GM18907 (cell line): ENCODE results near the gene DHX40.
"Not testable (repeated sequence)": the region's sequence is repeated elsewhere in the genome, so short reads cannot be mapped to it uniquely, and the experiment has no call there.

Experiments
- ATAC-seq: cut with Tn5 transposase; IDR thresholded peaks from one replicate; pipeline ENCODE4 v1.9.1; 2021; ENCODE audit warnings: mild to moderate bottlenecking, moderate library complexity; ENCODE audit not compliant: unreplicated experiment

The DHX40 gene

DNA sequence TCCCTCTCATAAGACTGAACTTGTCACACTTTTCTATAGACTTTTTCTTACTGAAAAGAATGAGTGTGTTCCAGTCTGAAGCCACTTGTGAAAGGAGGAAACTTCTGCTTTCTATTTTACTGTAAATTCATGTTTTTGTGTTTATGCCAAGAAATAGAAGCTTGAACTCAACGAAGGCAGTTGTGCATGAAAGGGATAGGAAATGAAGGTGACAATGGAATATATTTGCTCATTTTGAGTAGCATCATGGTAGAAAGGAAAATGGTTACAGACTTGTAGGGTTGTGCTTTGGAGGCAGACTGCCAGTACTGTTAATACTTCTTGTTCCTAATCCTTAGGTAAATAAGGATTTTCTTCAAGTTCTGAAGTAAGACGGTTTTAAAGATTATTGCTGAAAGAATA lies 62.4 kb downstream of the DHX40 start:
- no peak for ATAC-seq

DNA sequence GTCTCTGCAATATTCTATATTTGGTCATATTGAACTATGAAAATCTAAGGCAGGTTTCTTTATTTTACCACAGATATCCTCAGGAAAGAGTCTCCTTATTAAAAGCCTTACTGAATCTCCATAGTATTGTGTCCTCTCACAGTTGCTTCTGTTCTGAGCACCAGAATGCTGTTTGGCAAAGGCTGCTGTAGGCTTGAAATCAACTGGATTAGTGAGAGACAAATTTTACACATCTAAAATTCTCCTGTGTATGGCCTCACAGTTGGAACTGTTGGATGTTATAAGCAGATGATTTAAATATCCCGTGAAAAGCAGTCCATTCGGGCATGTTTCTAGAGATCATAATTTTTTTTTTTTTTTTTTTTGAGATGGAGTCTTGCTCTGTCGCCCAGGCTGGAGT lies 63.8 kb downstream of the DHX40 start:
- ATAC-seq: no peak

DNA sequence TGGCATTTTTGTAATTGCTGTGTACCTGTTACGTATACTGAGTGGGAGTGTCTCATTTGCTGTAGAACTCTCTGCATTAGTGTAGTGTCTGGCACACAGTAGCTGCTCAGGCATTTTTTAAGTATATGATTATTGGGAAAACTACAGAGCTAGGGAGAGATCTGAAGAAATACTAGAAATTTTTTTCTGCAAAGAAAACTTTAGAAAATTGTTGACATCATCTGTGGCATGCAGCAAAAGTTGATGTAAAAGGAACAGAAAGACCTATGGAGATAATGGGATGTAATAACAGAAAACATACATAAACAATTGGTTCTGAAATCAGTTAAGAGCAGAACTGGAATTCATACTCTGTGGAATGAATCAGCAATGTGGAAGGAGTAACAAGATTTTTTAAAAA lies 65.9 kb downstream of the DHX40 start:
- no peak for ATAC-seq

DNA sequence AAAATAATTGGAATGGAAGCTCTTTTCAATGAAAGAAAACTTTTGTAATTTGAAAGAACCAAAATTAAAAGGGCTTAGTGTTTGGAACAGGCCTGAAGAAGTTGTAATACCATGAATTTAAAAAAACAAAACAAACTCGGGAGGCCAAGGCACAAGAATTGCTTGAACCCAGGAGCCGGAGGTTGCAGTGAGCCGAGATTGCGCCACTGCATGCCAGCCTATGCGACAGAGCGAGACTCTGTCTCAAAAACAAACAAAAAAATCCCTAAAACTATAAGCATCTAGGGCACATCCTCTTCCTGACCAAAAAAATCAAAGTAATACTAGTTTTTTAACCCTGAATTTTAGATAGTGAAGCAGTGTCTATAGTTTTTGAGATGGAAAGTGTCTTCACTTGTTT lies 67.0 kb downstream of the DHX40 start:
- ATAC-seq: no peak

DNA sequence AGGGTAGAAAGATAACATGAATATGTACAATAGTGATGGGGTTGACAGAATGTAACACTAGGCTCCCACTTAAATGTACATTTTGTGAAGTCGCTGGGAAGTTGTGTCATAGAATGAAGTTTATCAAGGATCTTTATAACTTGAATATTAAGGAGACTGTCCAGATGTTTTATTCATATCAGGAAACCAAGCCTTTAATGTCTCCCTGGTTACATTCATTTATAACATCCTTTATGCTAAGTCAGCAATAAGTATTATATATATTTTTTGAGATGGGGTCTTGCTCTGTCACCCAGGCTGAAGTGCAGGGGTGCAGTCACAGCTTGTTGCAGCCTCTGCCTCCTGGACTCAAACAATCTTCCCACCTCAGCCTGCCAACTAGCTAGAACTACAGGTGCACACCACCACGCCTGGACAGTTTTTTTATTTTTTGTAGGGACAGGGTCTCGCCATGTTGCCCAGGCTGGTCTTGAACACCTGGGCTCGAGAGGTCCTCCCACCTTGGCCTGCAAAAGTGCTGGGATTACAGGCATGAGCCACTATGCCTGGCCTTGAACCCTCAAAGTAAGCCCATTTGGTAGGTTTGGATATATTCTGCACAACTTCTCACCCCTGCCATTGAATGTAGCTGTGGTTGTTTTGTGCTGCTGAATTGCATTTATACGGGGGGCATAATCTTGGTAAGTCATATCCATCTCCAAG lies 68.4 kb downstream of the DHX40 start:
- no peak for ATAC-seq

DNA sequence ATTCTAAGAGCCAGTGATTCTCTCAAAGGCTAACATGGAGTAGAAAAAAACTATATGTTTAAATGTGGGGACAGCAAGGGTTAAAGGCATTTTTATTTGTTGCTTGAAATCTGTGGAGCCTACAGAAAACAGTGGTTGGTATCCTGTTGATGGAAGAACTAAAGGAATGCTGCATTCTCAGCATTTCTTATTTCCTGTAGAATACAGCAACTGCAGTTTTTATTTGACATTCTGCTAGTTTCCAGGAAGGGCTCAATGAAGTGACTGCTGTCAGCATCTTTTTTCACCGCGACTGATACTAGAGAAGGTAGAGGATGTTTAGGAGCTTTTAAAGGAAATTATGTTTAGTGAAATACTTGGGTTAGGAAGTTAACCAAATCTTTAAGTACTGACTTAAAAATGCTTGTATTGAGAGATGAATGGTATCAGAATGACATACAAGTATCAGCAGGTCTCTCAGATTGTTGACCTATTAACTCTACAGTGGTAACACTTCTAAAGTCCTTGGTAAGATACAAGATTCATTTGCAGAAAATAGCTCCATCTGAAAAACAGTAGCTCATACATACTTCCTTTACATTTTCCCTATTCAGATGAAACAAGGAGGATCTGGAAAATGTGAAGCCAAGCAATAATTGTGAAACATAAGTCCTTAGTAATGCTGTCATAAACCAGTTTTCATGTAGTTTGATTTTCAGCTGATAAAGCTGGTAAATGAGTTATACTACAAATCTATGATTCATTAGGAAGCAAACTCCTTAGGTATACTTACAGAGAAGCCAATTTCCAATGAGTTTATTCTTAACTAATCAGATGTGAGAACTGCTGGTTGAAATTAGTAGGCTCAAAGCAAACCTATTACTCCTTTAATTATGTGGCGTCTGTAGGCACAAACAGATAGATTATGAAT lies 69.5 kb downstream of the DHX40 start:
- no peak for ATAC-seq

DNA sequence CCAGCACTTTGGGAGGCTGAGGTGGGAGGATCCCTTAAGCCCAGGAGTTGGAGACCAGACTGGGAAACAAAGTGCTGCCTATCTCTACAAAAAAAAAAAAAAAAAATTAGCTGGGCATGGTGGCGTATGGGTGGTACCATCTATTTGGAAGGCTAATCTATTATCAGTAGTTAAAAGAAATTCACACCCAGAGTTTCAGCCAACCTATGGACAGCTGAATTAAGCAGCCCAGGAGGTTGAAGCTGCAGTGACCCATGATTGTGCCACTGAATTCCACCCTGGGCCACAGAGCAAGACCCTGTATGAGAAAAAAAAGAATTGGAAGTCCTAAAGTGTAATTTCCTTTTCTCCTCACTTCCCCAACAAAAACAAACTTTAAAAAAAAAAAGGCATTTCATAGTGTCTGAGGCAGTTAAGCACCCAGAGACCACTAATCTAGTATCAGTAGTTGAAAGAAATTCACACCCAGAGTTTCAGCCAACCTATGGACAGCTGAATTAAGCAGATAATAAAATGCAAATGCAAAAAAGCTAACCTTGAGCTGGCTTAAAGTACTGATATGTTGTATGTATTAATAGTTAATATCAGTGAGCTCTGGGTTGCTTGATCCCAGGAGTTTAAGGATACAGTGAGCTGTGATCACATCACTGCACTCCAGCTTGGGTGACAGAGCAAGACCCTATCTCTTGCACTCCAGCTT lies 72.4 kb downstream of the DHX40 start:
- no peak for ATAC-seq

DNA sequence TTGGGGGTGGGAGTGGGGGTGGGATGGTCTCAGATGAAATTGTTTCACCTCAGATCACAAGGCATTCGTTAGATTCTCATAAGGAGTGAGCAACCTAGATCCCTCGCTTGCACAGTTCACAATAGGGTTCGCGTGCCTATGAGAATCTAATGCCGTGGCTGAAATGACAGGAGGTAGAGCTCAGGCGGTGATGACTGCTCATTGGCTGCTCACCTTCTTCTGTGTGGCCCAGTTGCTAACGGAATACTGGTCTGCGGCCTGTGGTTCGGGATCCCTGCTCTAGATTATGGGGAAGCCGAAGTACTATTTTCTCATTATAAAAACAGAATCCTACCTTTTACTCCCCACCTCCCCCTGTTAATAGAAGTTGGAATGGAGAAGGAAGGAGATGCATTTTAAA lies 73.1 kb downstream of the DHX40 start:
- ATAC-seq: no peak

DNA sequence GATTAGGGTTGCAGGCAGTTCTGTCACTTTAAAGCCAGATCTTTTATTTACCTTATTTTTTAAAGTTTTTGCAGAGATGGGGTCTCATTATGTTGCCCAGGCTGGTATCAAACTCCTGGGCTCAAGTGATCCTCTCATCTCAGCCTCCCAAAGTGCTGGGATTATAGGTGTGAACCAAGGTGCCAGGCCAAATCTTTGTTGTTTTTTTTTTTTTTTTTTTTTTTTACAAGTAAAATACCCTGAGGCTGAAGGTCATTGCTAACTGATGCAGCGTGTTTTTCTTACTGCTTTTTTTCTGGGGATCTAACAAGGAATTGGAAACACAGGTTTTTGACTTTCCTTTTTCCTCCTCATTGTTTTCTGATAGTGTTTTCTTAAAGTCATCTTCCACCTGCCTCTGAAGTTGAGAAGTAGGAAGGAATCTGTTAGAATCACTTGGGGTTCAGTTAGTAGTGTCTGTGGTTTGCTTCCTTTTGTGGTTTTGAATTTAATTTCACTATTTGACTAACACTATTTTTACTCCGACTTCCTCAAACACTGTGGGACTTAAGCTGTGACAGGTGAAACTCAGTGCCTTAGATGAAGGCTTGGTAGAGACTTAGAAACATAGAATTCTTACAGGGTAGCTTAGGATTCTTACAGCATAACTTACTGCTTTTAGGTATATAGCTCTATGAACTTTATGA lies 76.5 kb downstream of the DHX40 start:
- peak; percentile 87 for ATAC-seq

DNA sequence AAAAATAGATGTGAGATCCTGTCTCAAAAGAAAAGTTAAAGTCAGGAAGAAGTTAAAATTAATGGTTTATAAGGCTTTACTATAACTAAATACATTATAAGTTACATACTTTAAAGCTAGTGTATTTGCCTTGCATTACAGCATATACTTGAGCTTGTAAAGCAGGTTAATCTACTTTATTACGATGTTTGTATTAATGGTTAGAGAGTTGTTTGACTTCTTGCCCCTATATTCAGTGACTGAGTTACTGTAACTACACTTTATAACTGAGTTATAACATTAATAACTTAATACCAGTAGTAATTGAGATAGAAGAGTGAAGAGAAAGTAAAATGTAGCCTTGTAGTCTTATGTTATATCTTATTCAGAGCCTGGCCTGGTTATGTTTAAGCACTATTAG lies 77.2 kb downstream of the DHX40 start:
- no peak for ATAC-seq

DNA sequence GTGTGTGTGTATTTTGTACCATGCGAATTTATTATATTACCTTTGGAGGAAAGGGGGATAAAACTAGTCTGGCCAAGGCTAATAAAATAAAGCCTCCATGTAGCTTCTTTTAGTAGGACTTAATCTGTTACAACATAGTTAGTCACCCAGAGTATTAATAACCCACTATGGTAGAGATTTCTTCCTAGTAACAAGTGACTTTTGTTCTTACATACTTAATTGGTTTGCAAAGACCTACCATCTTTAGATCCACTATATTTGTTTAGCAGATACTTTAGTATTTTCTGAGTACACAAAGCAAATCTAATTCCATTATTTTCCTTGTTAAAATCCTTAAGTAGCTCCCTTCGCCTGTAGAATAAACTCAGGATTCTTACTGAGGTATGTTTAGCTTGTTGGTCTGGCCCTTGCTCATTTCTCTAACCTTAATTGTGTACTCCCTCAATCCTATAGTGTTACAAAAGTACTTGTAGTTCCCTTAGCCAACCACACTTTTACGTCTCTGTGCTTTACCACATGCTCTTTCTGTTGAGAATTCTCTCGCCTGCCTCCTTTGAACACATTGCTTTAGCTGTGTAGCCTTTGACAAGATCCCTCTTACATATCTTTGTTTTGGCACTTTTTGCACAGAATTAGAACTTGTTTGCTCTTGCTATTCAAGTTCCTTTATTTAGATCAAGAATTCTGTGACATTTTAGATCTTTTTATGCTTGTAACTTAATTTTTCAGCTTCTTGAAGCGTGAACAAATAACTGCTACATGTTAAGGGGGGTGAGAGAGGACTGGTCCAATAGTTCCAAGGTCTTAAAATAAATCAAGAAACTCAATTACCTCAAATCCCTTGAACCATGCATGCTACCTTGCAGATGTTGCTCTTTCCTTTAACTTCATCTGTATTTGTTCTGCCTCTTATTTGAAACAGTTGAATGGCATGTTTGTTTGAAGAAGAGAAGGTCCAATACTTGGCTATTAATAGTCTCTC lies 78.0 kb downstream of the DHX40 start:
- no peak for ATAC-seq

DNA sequence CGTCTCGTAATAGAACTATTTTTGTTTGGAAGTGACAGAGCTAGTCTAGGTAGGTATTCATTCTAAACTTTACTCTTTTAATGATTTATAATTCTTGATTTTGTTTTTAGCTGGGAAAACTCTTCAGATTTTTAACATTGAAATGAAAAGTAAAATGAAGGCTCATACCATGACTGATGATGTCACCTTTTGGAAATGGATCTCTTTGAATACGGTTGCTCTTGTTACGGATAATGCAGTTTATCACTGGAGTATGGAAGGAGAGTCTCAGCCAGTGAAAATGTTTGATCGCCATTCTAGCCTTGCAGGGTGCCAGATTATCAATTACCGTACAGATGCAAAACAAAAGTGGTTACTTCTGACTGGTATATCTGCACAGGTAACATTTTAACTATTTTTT lies 81.9 kb downstream of the DHX40 start:
- ATAC-seq: no peak

DNA sequence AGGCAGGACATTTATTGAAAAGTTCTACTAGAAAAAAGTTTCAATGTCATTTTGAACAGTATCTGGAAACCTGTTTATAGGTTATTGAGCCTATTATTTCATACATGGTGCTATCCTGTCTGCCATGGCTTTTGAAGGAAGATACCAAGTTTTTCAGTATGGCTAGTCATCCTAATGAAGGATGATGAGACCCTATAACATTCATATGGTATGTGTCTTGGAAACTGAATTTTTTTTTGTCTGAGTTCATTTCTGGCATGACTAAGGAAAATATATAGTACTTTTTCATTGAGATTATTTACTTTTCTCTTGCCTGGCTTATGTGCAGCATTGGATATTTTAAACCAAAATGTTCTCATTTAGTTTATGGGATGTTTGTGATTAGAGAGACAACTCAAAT lies 84.5 kb downstream of the DHX40 start:
- ATAC-seq: no peak

DNA sequence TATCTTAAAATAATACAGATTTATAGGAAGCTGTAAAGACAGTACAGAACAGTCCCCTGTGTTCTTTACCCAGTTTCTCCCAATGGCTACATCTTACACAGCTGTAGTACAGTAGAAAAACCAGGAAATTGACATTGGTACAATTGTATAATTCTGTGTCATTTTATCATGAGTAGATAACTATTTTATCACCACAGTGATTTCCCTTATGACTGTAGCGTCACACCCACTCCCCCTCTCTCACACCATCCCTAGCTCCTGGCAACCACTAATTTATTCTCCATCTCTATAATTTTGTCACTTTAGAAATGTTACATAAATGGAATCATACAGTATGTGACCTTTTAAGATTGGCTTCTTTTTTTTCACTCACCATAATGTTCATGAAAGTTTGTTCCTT lies 85.2 kb downstream of the DHX40 start:
- no peak for ATAC-seq

DNA sequence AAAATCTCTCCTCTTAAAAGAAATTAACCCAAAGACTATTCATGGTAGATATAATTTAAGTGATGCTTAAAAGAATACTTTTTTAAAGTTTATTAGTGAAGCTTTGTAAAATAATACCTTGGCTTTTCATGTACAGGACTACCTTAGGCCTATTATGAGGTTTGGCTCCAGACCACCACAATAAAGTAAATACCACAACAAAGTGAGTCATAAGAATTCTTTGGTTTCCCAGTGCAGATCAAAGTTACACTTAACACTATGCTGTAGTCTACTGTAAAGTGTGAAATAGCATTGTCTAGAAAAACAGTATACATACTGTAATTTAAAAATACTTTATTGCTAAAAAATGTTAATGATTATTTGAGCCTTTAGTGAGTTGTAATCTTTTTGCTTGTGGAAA lies 85.9 kb downstream of the DHX40 start:
- no peak for ATAC-seq

DNA sequence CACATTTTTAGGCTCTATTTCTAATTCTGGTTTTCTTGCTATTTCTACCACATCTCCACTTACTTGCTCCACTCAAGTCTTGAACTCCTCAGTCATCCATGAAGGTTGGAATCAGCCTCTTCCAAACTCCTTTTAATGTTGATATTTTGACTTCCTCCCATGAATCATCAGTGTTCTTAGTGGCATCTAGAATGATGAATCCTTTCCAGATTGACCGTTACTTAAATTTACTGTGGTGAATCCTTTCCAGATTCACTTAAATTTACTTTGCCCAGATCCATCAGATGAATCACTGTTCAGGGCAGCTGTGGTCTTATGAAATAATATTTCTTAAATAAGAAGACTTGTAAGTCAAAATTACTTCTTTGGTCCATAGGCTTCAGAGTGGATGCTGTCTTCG lies 86.7 kb downstream of the DHX40 start:
- ATAC-seq: no peak

DNA sequence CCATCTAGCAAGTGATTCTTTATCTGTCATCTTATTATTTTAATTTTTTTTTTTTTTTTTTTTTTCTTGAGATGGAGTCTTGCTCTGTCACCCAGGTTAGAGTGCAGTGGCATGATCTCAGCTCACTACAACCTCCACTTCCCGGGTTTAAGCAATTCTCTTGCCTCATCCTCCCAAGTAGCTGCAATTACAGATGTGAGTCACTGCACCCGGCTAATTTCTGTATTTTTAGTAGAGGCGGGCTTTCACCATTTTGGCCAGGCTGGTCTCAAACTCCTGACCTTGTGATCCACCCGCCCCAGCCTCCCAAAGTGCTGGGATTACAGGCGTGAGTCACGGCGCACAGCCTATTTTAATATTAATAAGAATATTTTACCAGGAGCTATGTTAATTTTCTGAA lies 91.2 kb downstream of the DHX40 start:
- not testable (repeated sequence) for ATAC-seq
